GM12878 (cell line): ENCODE measurements around the gene CMSS1. TPM values are rescaled to one million over a fixed set of nuclear protein-coding genes. Genes with fewer than 3 reads are reported as not detected.

Experiments
- ATAC-seq: fragments of 200-7000 bp; cut with Tn5 transposase; 3 replicates; pipeline ENCODE4 v1.9.1; 2020; ENCODE audit warnings: mild to moderate bottlenecking, moderate library complexity
- BruUV-seq: library from RNA; stranded (reverse); fragments of 400-500 nt; replicated peaks from 2 replicates; lab custom pipeline; 2021; lab: Mats Ljungman, UMichigan
- CTCF ChIA-PET: fragments of 300-600 bp; sonication (Branson Sonifier 250); formaldehyde crosslinking; extraction: SDS; loops from one replicate; lab custom pipeline; 2021; ENCODE audit warnings: inconsistent platforms; lab: Yijun Ruan, JAX
- POLR2A ChIA-PET: fragments of 350-600 bp; formaldehyde crosslinking; extraction: SDS; loops from one replicate; lab custom pipeline; 2021; ENCODE audit warnings: inconsistent platforms; lab: Charles Lee
- RAD21 ChIA-PET: fragments of 300-600 bp; sonication (Branson Sonifier 250); formaldehyde crosslinking; loops from one replicate; lab custom pipeline; 2023; ENCODE audit warnings: antibody characterized with exemption; ENCODE audit not compliant: unreplicated experiment; lab: Charles Lee
- SMC1A ChIA-PET: fragments of 300-600 bp; sonication (Branson Sonifier 250); formaldehyde crosslinking; loops from one replicate; lab custom pipeline; 2023; ENCODE audit not compliant: unreplicated experiment, uncharacterized antibody; lab: Charles Lee
- DNase-seq: peaks from one replicate; pipeline ENCODE4 v3.0.0-alpha.2; 2011; ENCODE audit warnings: low read depth, low spot score
- FAIRE-seq: peaks from 3 replicates; lab custom pipeline; 2011; peaks lifted over from hg19 to GRCh38; lab: Jason Lieb, UNC
- H2AFZ ChIP-seq: 2 replicates; pipeline ENCODE4 v1.6.0; 2011; ENCODE audit warnings: low read depth, low read length, control low read depth; ENCODE audit not compliant: control insufficient read depth
- H3K27ac ChIP-seq: 2 replicates; pipeline ENCODE4 v1.5.1; 2011; ENCODE audit warnings: control low read depth; ENCODE audit not compliant: control insufficient read depth, insufficient read depth
- H3K27me3 ChIP-seq, 2 experiments: replicated peaks in 1 of 2; 2 replicates each; pipeline versions ENCODE4 v1.6.0 to v1.6.1; 2011; ENCODE audit warnings: low read length in 1 of 2; ENCODE audit not compliant: control insufficient read depth in 2 of 2, insufficient read depth in 2 of 2
- H3K36me3 ChIP-seq, 2 experiments: 2 replicates each; pipeline ENCODE4 v1.5.1; 2011; ENCODE audit warnings: low read length in 1 of 2; ENCODE audit not compliant: control insufficient read depth in 2 of 2, insufficient read depth in 2 of 2
- H3K4me1 ChIP-seq: 2 replicates; pipeline ENCODE4 v1.6.1; 2011; ENCODE audit warnings: mild to moderate bottlenecking, low read length, moderate library complexity, mixed read lengths; ENCODE audit not compliant: control insufficient read depth, insufficient read depth
- H3K4me2 ChIP-seq: 2 replicates; pipeline ENCODE4 v1.6.0; 2011; ENCODE audit warnings: control low read depth; ENCODE audit not compliant: control insufficient read depth, insufficient read depth
- H3K4me3 ChIP-seq: fragments of 200-600 bp; sonication (generic); 2 replicates; pipeline ENCODE4 v1.5.1; 2016
- H3K79me2 ChIP-seq: 2 replicates; pipeline ENCODE4 v1.6.0; 2011; ENCODE audit warnings: low read length; ENCODE audit not compliant: control insufficient read depth, insufficient read depth
- H3K9ac ChIP-seq: 2 replicates; pipeline ENCODE4 v1.8.0; 2011; ENCODE audit warnings: low read length, control low read depth, mixed read lengths; ENCODE audit not compliant: control insufficient read depth, insufficient read depth
- H3K9me3 ChIP-seq: replicated peaks from 3 replicates; pipeline ENCODE4 v1.5.1; 2011; ENCODE audit warnings: mild to moderate bottlenecking, low read length; ENCODE audit not compliant: control insufficient read depth, insufficient read depth
- H4K20me1 ChIP-seq: 2 replicates; pipeline ENCODE4 v1.6.0; 2011; ENCODE audit not compliant: control insufficient read depth, insufficient read depth
- ATF7 ChIP-seq: fragments of 450-650 bp; IDR thresholded peaks from 2 replicates; pipeline ENCODE4 v1.6.1; 2016; ENCODE audit warnings: low read depth, mild to moderate bottlenecking
- CHD4 ChIP-seq: fragments of 200-600 bp; sonication (generic); IDR thresholded peaks from 2 replicates; pipeline ENCODE4 v1.6.1; 2016; ENCODE audit warnings: mild to moderate bottlenecking
- POLR2A ChIP-seq: IDR thresholded peaks from 2 replicates; pipeline ENCODE4 v1.6.1; 2011; ENCODE audit warnings: low read depth, mild to moderate bottlenecking, low read length
- SMC3 ChIP-seq: IDR thresholded peaks from 2 replicates; pipeline ENCODE4 v1.6.1; 2011; ENCODE audit warnings: low read length, improper control_type of control experiment, borderline replicate concordance
- SRF ChIP-seq, 2 experiments: IDR thresholded peaks; 2 replicates each; pipeline ENCODE4 v1.6.1; 2011; ENCODE audit warnings: low read depth in 2 of 2, low read length in 2 of 2, mild to moderate bottlenecking in 1 of 2, moderate library complexity in 1 of 2
- STAT1 ChIP-seq: fragments of 450-650 bp; conservative IDR thresholded peaks from 2 replicates; pipeline ENCODE4 v1.6.1; 2014; ENCODE audit warnings: antibody characterized with exemption, mild to moderate bottlenecking
- USF1 ChIP-seq: IDR thresholded peaks from 2 replicates; pipeline ENCODE4 v1.6.1; 2011; ENCODE audit warnings: borderline replicate concordance, low read depth, mild to moderate bottlenecking, moderate library complexity, mixed read lengths, low read length; ENCODE audit not compliant: insufficient read depth; ENCODE audit errors: extremely low read length
- ZNF24 ChIP-seq: fragments of 450-650 bp; IDR thresholded peaks from 2 replicates; pipeline ENCODE4 v1.6.1; 2017; ENCODE audit warnings: antibody characterized with exemption, mild to moderate bottlenecking
- ZNF384 ChIP-seq: IDR thresholded peaks from 2 replicates; pipeline ENCODE4 v1.6.1; 2012; ENCODE audit warnings: low read depth, mild to moderate bottlenecking, low read length, improper control_type of control experiment, borderline replicate concordance
- ZZZ3 ChIP-seq: IDR thresholded peaks from 2 replicates; pipeline ENCODE4 v1.6.1; 2011; ENCODE audit warnings: low read depth; ENCODE audit not compliant: control insufficient read depth, insufficient read length
- WGBS: methylation state at CpG from one replicate; pipeline ENCODE4 v1.1.6; 2016; ENCODE audit warnings: low lambda C conversion rate; ENCODE audit not compliant: insufficient replicate concordance, insufficient coverage; ENCODE audit errors: missing lambda C conversion rate; 5-methylcytosine and 5-hydroxymethylcytosine counted together
- in situ Hi-C: fragments of 300-500 bp; cut with MboI; formaldehyde crosslinking; loops from 9 replicates; pipeline ENCODE4 v1.14.3; 2018; ENCODE audit warnings: mixed read lengths
- intact Hi-C: fragments of 100-400 bp; cut with micrococcal nuclease; formaldehyde crosslinking; loops from one replicate; pipeline ENCODE4 v1.14.2; 2022; ENCODE audit not compliant: unreplicated experiment
- polyA plus RNA-seq, 11 experiments: library from polyadenylated mRNA; depleted of rRNA in 4 of 11; unstranded in 6 of 11; stranded (reverse) in 5 of 11; fragments of >200 nt; fragmentation: Nextera tagmentation in 4 of 11; fragmentation: Illumina TruSeq in 1 of 11; extraction: Ambion mirVana in 4 of 11; extraction: Trizol in 1 of 11; gene quantifications; 1 replicate in 1 of 11; 2 replicates in 10 of 11; pipeline versions ENCODE4 v1.2.1 to v1.2.3, GENCODE V29; 2011 to 2016; ENCODE audit warnings: inconsistent platforms in 2 of 11, missing spikeins in 2 of 11, low read depth in 1 of 11
- total RNA-seq, 4 experiments: library from RNA; depleted of rRNA in 3 of 4; stranded (reverse); fragments of >200 nt in 3 of 4; fragmentation: Illumina TruSeq in 1 of 4; extraction: Trizol in 1 of 4; gene quantifications; 2 replicates each; pipeline versions ENCODE4 v1.2.1 to v1.2.3, GENCODE V29; 2013 to 2021

The CMSS1 gene
- total and polyA plus RNA-seq, 10 of the 15 experiments (the other 5 are each of a cell fraction or from before 2014, with no cell fraction given), result 31.0 to 118 (median 70.1) TPM

- in situ Hi-C loops, result no loop called here
- Histone ChIP-seq H3K4me3 (no peak overlapping the region), H3K9me3 (no peaks in the 10 kb centered on the region), H4K20me1 (no peaks in the 10 kb centered on the region), H3K79me2 (no peaks in the 10 kb centered on the region), H3K4me2 (no peak overlapping the region), H3K27ac (no peak overlapping the region), H3K27me3 (no peaks in the 10 kb centered on the region), H2AFZ (no peak overlapping the region), H3K36me3 (no peaks in the 10 kb centered on the region), H3K9ac (no peak overlapping the region), H3K4me1 (peaks cover 12% of the 10 kb centered on the region)
- intact Hi-C loops, result no loop called here
- BruUV-seq, result no TSS peak
- CTCF ChIA-PET, result interaction anchor here (0.6 to 2.7 kb wide), 7 partner anchors 10 to 223 kb away, joined by 3 to 10 read pairs (median 4); no protein-coding TSS in a partner anchor
- TF ChIP-seq ZNF24 (no peak), ZZZ3 (no peak), STAT1 (no peak), POLR2A (no peak), SMC3 (no peak), SRF (IDR thresholded peaks at IDR 0.05; ENCODE audit: low read depth in 2 of 2, low read length in 2 of 2) (no peak), USF1 (no peak), ATF7 (no peak), ZNF384 (no peak), CHD4 (no peak)
- DNase-seq, result no peak
- POLR2A ChIA-PET, result no interaction called here
- ATAC-seq, result no peak
- SMC1A ChIA-PET, result interaction anchor here (1.0 to 1.4 kb wide), 2 partner anchors 11 to 203 kb away, joined by 3 read pairs; no protein-coding TSS in a partner anchor
- 60% methylated on average over 1 of the region's 1 CpG for WGBS
- RAD21 ChIA-PET, result interaction anchor here (2.2 kb wide), 1 partner anchor 17 kb away, joined by 5 read pairs; no protein-coding TSS in a partner anchor
- FAIRE-seq, result no peak
These were observed 213.3 kb downstream of the CMSS1 start for GRCh38 chr3:100030914-100031425.
